ENCODE measurements around the gene ACE2. TPM values are rescaled to one million over a fixed set of nuclear protein-coding genes. Genes with fewer than 3 reads are reported as not detected.

The ACE2 gene
- total and polyA plus RNA-seq, 2 of the 8 experiments (the other 6 are each of a cell fraction or from before 2014, with no cell fraction given), result 0.06 TPM; not detected in 1

- Histone ChIP-seq H3K9me3 (ENCODE audit: insufficient read depth in 2 of 2, low read depth in 1 of 2, low read length in 1 of 2) (no peaks in the 10 kb centered on the region), H2BK5ac (ENCODE audit: low read depth, low read length) (no peak overlapping the region), H2AK5ac (ENCODE audit: low read depth, low read length) (no peak overlapping the region), H3K56ac (replicated peaks; ENCODE audit: insufficient read length, low read depth, low read length) (no peak overlapping the region), H3K27ac (ENCODE audit: low read depth, low read length) (no peak overlapping the region), H2BK20ac (ENCODE audit: low read length) (no peak overlapping the region), H3K23me2 (ENCODE audit: low read depth, low read length) (no peaks in the 10 kb centered on the region), H4K5ac (ENCODE audit: insufficient read length, low read depth, low read length) (no peak overlapping the region), H3K27me3 (replicated peaks in 1 of 4; ENCODE audit: control insufficient read depth in 3 of 4, extremely low read depth in 1 of 4, insufficient read depth in 3 of 4, low read length in 3 of 4) (no peaks in the 10 kb centered on the region), H2BK15ac (ENCODE audit: low read length) (no peak overlapping the region), H3K36me3 (ENCODE audit: control insufficient read depth in 2 of 4, insufficient read depth in 4 of 4, low read length in 3 of 4) (no peaks in the 10 kb centered on the region), H3K4me1 (replicated peaks in 1 of 4; ENCODE audit: control insufficient read depth in 3 of 4, insufficient read depth in 4 of 4, low read length in 3 of 4) (no peaks in the 10 kb centered on the region), H3K9ac (replicated peaks in 1 of 4; ENCODE audit: extremely low read depth in 1 of 4, low read depth in 3 of 4, low read length in 3 of 4) (no peak overlapping the region), H3K79me1 (ENCODE audit: low read depth, low read length) (no peaks in the 10 kb centered on the region), H3K4me3 (ENCODE audit: extremely low read depth in 1 of 4, insufficient read depth in 2 of 4, low read depth in 3 of 4, low read length in 4 of 4) (no peak overlapping the region), H3K23ac (ENCODE audit: insufficient read length) (no peak overlapping the region), H2AFZ (ENCODE audit: low read length) (no peak overlapping the region; the same call in 1 of the 2 replicates), H4K91ac (replicated peaks; ENCODE audit: insufficient read length, low read length) (no peak overlapping the region), H3K4ac (replicated peaks; ENCODE audit: insufficient read length, low read depth, low read length) (no peak overlapping the region), H2BK12ac (ENCODE audit: low read depth, low read length) (no peak overlapping the region), H4K8ac (ENCODE audit: extremely low read depth, insufficient read depth, low read length) (no peak overlapping the region), H3K14ac (ENCODE audit: insufficient read length) (no peak overlapping the region), H3K18ac (ENCODE audit: extremely low read depth, low read length) (no peak overlapping the region), H2BK120ac (replicated peaks; ENCODE audit: low read depth, low read length) (no peak overlapping the region), H3K4me2 (ENCODE audit: insufficient read depth in 1 of 2, low read depth in 2 of 2, low read length in 2 of 2) (no peak overlapping the region), H4K20me1 (replicated peaks in 1 of 2; ENCODE audit: control insufficient read depth in 1 of 2, insufficient read depth in 2 of 2, low read length in 2 of 2) (no peaks in the 10 kb centered on the region), H3K79me2 (ENCODE audit: control insufficient read depth in 1 of 2, insufficient read depth in 2 of 2, low read length in 2 of 2) (no peaks in the 10 kb centered on the region)
- WGBS, 2 experiments (ENCODE audit: extremely low coverage in 1 of 2, insufficient coverage in 1 of 2, insufficient read length in 1 of 2, insufficient replicate concordance in 2 of 2, low coverage in 1 of 2, low lambda C conversion rate in 2 of 2, missing lambda C conversion rate in 1 of 2), result 84% methylated on average over 6 of the region's 6 CpGs; no CpG with 5 or more reads in 1 of the 2 experiments
- DNase-seq (ENCODE audit: low read depth in 1 of 2, low spot score in 2 of 2) (no peak), FAIRE-seq (peak; percentile 74)
- CTCF ChIA-PET (ENCODE audit: partially characterized antibody), result interaction anchor here (1.5 kb wide), 1 partner anchor 45 kb away, joined by 3 read pairs; no protein-coding TSS in a partner anchor
- POLR2A ChIA-PET (ENCODE audit: partially characterized antibody), result no interaction called here
- TF ChIP-seq CTCF (IDR thresholded peaks at IDR 0.05; ENCODE audit: control extremely low read depth in 1 of 3, insufficient read depth in 1 of 3, low read depth in 1 of 3, low read length in 3 of 3) (no peak), SIN3A (conservative IDR thresholded peaks at IDR 0.05 in 1 of 2, IDR thresholded peaks at IDR 0.05 in 1 of 2; ENCODE audit: low read depth in 1 of 2, low read length in 2 of 2) (no peak), PHF8 (conservative IDR thresholded peaks at IDR 0.05; ENCODE audit: low read depth, low read length) (no peak), RBBP5 (IDR thresholded peaks at IDR 0.05; ENCODE audit: borderline replicate concordance, low read depth, low read length) (no peak), SAP30 (IDR thresholded peaks at IDR 0.05; ENCODE audit: insufficient read depth, insufficient replicate concordance, low read length) (no peak), NANOG (IDR thresholded peaks at IDR 0.05; ENCODE audit: insufficient read depth, low read depth, low read length, poor library complexity, severe bottlenecking) (no peak), MAFK (IDR thresholded peaks at IDR 0.05; ENCODE audit: low read depth, low read length) (no peak), BACH1 (IDR thresholded peaks at IDR 0.05; ENCODE audit: low read length) (no peak), RFX5 (IDR thresholded peaks at IDR 0.05; ENCODE audit: borderline replicate concordance, low read depth, low read length) (no peak), TAF7 (optimal IDR thresholded peaks at IDR 0.05; ENCODE audit: borderline replicate concordance, low read depth, low read length) (no peak), CEBPB (IDR thresholded peaks at IDR 0.05; ENCODE audit: low read depth, low read length) (no peak)
These were observed 84.8 kb downstream of the ACE2 start for GRCh38 chrX:15515931-15516330.
